GM23338 (cell line): Measurements from ENCODE around the gene GTF3C5.
A peak's percentile ranks its signal among the peaks of the same experiment; 100 is the strongest.

Experiments used
- CREB1 ChIP-seq: fragments of 250-450 bp; sonication (Bioruptor Pico); IDR thresholded peaks from 2 replicates; pipeline ENCODE4 v1.5.0; 2020; ENCODE audit warnings: low read depth, mild to moderate bottlenecking, moderate library complexity
- EZH2 ChIP-seq: fragments of 200-600 bp; sonication (generic); IDR thresholded peaks from one replicate; pipeline ENCODE4 v1.8.0; 2017; ENCODE audit warnings: antibody characterized with exemption, mild to moderate bottlenecking, low read depth; ENCODE audit not compliant: unreplicated experiment
- EZH2phosphoT487 ChIP-seq: fragments of 200-600 bp; sonication (generic); IDR thresholded peaks from one replicate; pipeline ENCODE4 v1.8.1; 2018; ENCODE audit warnings: antibody characterized with exemption; ENCODE audit not compliant: unreplicated experiment
- JUNB ChIP-seq: IDR thresholded peaks from one replicate; pipeline ENCODE4 v1.6.1; 2016; ENCODE audit warnings: antibody characterized with exemption; ENCODE audit not compliant: unreplicated experiment
- POLR2AphosphoS5 ChIP-seq: IDR thresholded peaks from 2 replicates; pipeline ENCODE4 v1.6.1; 2016; ENCODE audit warnings: antibody characterized with exemption, low read depth
- STAT1 ChIP-seq: IDR thresholded peaks from one replicate; pipeline ENCODE4 v1.6.1; 2016; ENCODE audit warnings: antibody characterized with exemption; ENCODE audit not compliant: unreplicated experiment
- ZNF331 ChIP-seq: fragments of 250-450 bp; sonication (Bioruptor Pico); IDR thresholded peaks from 2 replicates; pipeline ENCODE4 v1.5.0; 2020; ENCODE audit warnings: low read depth, mild to moderate bottlenecking, moderate library complexity
- TF ChIP-seq, protein P1 (sequence below), 2 experiments: fragments of 200-600 bp in 1 of 2; sonication (generic) in 1 of 2; conservative IDR thresholded peaks; 2 replicates each; pipeline versions ENCODE4 v1.5.1 to v1.6.1; 2016 to 2017; ENCODE audit warnings: antibody characterized with exemption in 2 of 2, low read depth in 2 of 2, mild to moderate bottlenecking in 2 of 2, moderate library complexity in 1 of 2
- TF ChIP-seq, protein P2 (sequence below): IDR thresholded peaks from one replicate; pipeline ENCODE4 v1.6.1; 2018; ENCODE audit warnings: antibody characterized with exemption; ENCODE audit not compliant: unreplicated experiment

DNA sequence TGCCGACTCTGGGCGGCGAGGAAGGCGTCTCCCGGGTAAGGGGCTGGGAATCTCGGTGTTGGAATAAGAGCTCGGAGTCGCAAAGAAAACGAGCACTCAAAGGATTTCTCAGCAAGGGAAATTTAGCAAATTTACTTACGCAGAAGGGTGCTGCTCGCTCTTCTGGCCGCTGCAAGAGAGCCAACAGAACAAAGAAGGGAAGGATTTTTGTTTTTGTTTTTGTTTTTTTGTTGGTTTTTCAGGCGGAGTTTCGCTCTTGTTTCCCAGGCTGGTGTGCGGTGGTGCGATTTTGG is 279 bp downstream of the GTF3C5 start:
- TF ChIP-seq EZH2, result no peak
- TF ChIP-seq, protein P1, sequence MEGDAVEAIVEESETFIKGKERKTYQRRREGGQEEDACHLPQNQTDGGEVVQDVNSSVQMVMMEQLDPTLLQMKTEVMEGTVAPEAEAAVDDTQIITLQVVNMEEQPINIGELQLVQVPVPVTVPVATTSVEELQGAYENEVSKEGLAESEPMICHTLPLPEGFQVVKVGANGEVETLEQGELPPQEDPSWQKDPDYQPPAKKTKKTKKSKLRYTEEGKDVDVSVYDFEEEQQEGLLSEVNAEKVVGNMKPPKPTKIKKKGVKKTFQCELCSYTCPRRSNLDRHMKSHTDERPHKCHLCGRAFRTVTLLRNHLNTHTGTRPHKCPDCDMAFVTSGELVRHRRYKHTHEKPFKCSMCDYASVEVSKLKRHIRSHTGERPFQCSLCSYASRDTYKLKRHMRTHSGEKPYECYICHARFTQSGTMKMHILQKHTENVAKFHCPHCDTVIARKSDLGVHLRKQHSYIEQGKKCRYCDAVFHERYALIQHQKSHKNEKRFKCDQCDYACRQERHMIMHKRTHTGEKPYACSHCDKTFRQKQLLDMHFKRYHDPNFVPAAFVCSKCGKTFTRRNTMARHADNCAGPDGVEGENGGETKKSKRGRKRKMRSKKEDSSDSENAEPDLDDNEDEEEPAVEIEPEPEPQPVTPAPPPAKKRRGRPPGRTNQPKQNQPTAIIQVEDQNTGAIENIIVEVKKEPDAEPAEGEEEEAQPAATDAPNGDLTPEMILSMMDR (conservative IDR thresholded peaks at IDR 0.05; ENCODE audit: low read depth in 2 of 2), result no peak
- TF ChIP-seq POLR2AphosphoS5, result no peak
- TF ChIP-seq STAT1, result no peak
- no peak for TF ChIP-seq EZH2phosphoT487
- TF ChIP-seq, protein P2, sequence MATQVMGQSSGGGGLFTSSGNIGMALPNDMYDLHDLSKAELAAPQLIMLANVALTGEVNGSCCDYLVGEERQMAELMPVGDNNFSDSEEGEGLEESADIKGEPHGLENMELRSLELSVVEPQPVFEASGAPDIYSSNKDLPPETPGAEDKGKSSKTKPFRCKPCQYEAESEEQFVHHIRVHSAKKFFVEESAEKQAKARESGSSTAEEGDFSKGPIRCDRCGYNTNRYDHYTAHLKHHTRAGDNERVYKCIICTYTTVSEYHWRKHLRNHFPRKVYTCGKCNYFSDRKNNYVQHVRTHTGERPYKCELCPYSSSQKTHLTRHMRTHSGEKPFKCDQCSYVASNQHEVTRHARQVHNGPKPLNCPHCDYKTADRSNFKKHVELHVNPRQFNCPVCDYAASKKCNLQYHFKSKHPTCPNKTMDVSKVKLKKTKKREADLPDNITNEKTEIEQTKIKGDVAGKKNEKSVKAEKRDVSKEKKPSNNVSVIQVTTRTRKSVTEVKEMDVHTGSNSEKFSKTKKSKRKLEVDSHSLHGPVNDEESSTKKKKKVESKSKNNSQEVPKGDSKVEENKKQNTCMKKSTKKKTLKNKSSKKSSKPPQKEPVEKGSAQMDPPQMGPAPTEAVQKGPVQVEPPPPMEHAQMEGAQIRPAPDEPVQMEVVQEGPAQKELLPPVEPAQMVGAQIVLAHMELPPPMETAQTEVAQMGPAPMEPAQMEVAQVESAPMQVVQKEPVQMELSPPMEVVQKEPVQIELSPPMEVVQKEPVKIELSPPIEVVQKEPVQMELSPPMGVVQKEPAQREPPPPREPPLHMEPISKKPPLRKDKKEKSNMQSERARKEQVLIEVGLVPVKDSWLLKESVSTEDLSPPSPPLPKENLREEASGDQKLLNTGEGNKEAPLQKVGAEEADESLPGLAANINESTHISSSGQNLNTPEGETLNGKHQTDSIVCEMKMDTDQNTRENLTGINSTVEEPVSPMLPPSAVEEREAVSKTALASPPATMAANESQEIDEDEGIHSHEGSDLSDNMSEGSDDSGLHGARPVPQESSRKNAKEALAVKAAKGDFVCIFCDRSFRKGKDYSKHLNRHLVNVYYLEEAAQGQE, result peak; percentile 4
- no peak for TF ChIP-seq CREB1 (CRISPR knock-in tag)
- no peak for TF ChIP-seq JUNB
- no peak for TF ChIP-seq ZNF331 (CRISPR knock-in tag)
